OCI-LY3 (cell line): ENCODE data around the gene TCTN2.

Experiments used
- H2AFZ ChIP-seq: fragments of 200-600, 300-600 bp; shearing (Covaris generic); 2 replicates; pipeline ENCODE4 v1.6.0; 2014; ENCODE audit warnings: antibody characterized with exemption, low read depth, low read length
- H3K27ac ChIP-seq: fragments of 200-600, 300-600 bp; sonication (generic); 2 replicates; pipeline ENCODE4 v1.5.1; 2014; ENCODE audit warnings: mild to moderate bottlenecking, low read length, moderate library complexity, mixed read lengths
- H3K27me3 ChIP-seq: fragments of 200-600, 300-600 bp; sonication (generic); 2 replicates; pipeline ENCODE4 v1.6.1; 2014; ENCODE audit warnings: low read depth, low read length, mixed read lengths
- H3K36me3 ChIP-seq: fragments of 200-600, 300-600 bp; sonication (generic); replicated peaks from 2 replicates; pipeline ENCODE3; 2014; ENCODE audit warnings: low read depth, low read length, mixed read lengths
- H3K4me1 ChIP-seq: fragments of 300-600, 200-600 bp; sonication (generic); 2 replicates; pipeline ENCODE4 v1.6.1; 2014; ENCODE audit warnings: low read length, mixed read lengths
- H3K4me2 ChIP-seq: fragments of 200-600, 300-600 bp; sonication (generic); 2 replicates; pipeline ENCODE4 v1.6.1; 2014; ENCODE audit warnings: low read length, mixed read lengths
- H3K4me3 ChIP-seq: fragments of 300-600, 200-600 bp; sonication (generic); 2 replicates; pipeline ENCODE4 v1.5.1; 2014; ENCODE audit warnings: antibody characterized with exemption, mild to moderate bottlenecking, low read length, moderate library complexity
- H3K79me2 ChIP-seq: fragments of 300-600, 200-600 bp; shearing (Covaris generic); 2 replicates; pipeline ENCODE4 v1.6.1; 2014; ENCODE audit warnings: mild to moderate bottlenecking, low read length, mixed read lengths
- H3K9ac ChIP-seq: fragments of 300-600, 200-600 bp; shearing (Covaris generic); 2 replicates; pipeline ENCODE4 v1.6.0; 2014; ENCODE audit warnings: mild to moderate bottlenecking, low read length, moderate library complexity
- H3K9me3 ChIP-seq: fragments of 200-600, 300-600 bp; shearing (Covaris generic); 2 replicates; pipeline ENCODE4 v1.6.1; 2014; ENCODE audit warnings: low read length, mixed read lengths; ENCODE audit not compliant: insufficient read depth
- H4K20me1 ChIP-seq: fragments of 200-600, 300-600 bp; sonication (generic); 2 replicates; pipeline ENCODE4 v1.6.1; 2016; ENCODE audit warnings: low read length, mixed read lengths; ENCODE audit not compliant: insufficient read depth
- EZH2phosphoT487 ChIP-seq: fragments of 200-600 bp; shearing (Covaris generic); IDR thresholded peaks from 2 replicates; pipeline ENCODE4 v1.6.1; 2018; ENCODE audit warnings: antibody characterized with exemption, mixed run types, low read depth
- TF ChIP-seq, protein P1 (sequence below): fragments of 200-600, 300-600 bp; sonication (generic); IDR thresholded peaks from 2 replicates; pipeline ENCODE4 v1.5.1; 2014; ENCODE audit warnings: antibody characterized with exemption, low read length, low read depth

Gene TCTN2

DNA sequence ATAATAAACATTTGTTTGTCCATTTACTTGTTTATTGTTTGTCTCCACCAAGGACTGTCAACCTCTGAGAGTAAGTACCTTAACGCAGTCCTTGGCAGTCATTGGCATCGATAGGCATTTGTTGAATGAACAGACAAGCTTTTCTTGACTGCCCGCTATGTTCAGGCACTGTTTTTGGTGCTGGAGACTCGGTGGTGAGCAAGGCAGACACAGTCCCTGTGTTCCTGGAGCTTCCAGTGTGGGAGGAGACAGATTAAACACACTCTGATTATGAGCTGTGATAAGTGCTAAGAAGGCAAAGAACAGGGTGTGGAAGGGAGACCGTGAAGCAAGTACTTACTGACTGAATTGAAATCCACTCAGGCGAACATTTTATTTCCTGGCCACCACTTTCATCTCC is 42.5 kb downstream of the TCTN2 start:
- Histone ChIP-seq H3K4me1 (peaks cover 26% of the 10 kb centered on the region), H3K27me3 (no peaks in the 10 kb centered on the region), H3K9me3 (no peaks in the 10 kb centered on the region), H3K27ac (no peak overlapping the region), H4K20me1 (peaks cover 10% of the 10 kb centered on the region), H3K4me3 (peak overlapping the region; percentile 98), H3K4me2 (peak overlapping the region; percentile 92), H3K36me3 (no peaks in the 10 kb centered on the region), H2AFZ (no peak overlapping the region), H3K79me2 (peaks cover 25% of the 10 kb centered on the region), H3K9ac (peak overlapping the region; percentile 80; the same call in 1 of the 2 replicates)
- no peak for TF ChIP-seq EZH2phosphoT487
- TF ChIP-seq, protein P1, sequence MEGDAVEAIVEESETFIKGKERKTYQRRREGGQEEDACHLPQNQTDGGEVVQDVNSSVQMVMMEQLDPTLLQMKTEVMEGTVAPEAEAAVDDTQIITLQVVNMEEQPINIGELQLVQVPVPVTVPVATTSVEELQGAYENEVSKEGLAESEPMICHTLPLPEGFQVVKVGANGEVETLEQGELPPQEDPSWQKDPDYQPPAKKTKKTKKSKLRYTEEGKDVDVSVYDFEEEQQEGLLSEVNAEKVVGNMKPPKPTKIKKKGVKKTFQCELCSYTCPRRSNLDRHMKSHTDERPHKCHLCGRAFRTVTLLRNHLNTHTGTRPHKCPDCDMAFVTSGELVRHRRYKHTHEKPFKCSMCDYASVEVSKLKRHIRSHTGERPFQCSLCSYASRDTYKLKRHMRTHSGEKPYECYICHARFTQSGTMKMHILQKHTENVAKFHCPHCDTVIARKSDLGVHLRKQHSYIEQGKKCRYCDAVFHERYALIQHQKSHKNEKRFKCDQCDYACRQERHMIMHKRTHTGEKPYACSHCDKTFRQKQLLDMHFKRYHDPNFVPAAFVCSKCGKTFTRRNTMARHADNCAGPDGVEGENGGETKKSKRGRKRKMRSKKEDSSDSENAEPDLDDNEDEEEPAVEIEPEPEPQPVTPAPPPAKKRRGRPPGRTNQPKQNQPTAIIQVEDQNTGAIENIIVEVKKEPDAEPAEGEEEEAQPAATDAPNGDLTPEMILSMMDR = no peak

DNA sequence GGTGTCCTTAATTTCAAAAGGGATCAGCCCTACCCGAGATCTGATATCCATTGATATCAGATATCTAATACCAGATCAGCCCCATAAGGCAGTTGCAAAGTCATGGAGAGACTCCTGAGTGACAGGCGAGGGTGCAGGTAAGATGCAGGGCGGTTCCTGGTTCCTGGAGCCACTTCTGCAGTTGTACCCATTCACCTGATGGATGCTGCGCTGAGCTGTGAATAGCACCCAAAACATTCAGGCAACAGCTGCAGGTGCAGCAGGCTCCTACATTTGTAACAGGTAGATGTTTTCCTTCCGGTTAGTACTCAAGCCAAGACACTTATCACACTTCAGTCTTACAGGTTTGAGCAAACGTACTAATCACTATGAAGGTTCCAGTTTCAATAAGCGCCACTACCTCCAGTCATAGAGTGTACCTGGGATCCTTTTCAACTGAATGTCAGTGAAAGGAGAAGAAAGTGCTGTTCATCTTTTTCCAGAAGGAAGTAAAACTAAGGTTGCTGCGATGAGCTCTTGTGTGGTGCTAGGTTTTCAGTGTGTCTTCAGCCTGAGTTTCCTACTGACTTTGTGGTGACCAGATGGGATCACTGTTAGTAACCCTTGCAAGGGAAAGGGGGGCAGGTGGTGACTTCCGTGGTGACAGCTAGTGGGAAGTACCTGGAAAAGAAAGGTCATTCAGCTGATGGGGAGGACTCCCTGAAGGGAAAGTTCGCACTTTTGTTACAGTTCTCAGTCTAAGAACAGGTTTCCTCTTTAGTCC is 43.1 kb downstream of the TCTN2 start:
- Histone ChIP-seq H4K20me1 (peaks cover 10% of the 10 kb centered on the region), H3K79me2 (peaks cover 25% of the 10 kb centered on the region), H3K9ac (peak overlapping the region; percentile 80; the same call in 1 of the 2 replicates), H2AFZ (no peak overlapping the region), H3K4me1 (peaks cover 26% of the 10 kb centered on the region), H3K4me3 (peak overlapping the region; percentile 98), H3K4me2 (peak overlapping the region; percentile 92), H3K9me3 (no peaks in the 10 kb centered on the region), H3K27me3 (no peaks in the 10 kb centered on the region), H3K36me3 (no peaks in the 10 kb centered on the region), H3K27ac (peak overlapping the region; percentile 61)
- TF ChIP-seq, protein P1 = no peak
- no peak for TF ChIP-seq EZH2phosphoT487

DNA sequence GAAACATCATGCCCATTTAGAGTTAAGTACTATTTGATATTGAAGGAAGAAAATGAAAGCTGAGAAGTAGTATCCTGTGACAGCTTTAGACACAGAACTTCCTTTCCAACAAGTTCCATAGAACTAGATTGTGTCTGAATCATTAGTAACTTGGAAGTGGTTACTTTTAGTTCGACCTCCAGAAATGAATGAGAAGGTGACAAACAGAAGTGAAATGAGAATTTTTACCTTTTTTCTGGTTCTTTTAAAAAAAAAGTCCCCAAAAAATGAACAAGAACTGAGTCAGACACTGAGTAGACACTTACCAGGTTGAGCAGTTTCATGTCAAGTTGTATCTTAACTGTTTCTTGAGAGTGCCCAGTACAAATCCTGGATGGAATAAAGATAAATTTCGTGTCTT is 44.3 kb downstream of the TCTN2 start:
- Histone ChIP-seq H3K4me2 (peak overlapping the region; percentile 31), H3K9me3 (no peaks in the 10 kb centered on the region), H3K27me3 (no peaks in the 10 kb centered on the region), H3K4me3 (no peak overlapping the region), H3K79me2 (peaks cover 25% of the 10 kb centered on the region), H3K27ac (peak overlapping the region; percentile 6), H3K4me1 (peaks cover 26% of the 10 kb centered on the region), H4K20me1 (peaks cover 10% of the 10 kb centered on the region), H2AFZ (no peak overlapping the region), H3K36me3 (no peaks in the 10 kb centered on the region), H3K9ac (no peak overlapping the region)
- TF ChIP-seq, protein P1 = no peak
- no peak for TF ChIP-seq EZH2phosphoT487

DNA sequence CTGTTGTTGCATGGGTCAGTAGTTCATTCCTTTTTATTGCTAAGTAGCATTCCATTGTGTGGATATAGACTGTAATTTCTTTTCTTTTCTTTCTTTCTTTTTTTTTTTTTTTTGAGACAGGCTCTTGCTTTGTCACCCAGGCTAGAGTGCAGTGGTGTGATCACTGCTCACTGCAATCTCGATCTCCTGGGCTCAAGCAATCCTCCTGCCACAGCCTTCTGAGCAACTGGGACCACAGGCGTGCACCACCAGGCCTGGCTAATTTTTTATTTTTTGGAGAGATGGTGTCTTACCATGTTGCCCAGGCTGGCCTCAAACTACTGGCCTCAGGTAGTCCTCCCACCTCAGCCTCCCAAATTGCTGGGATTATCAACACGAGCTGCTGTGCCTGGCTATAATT is 46.4 kb downstream of the TCTN2 start:
- Histone ChIP-seq H3K9me3 (no peaks in the 10 kb centered on the region), H3K79me2 (peaks cover 23% of the 10 kb centered on the region), H2AFZ (no peak overlapping the region), H3K4me2 (no peak overlapping the region), H3K4me1 (peaks cover 26% of the 10 kb centered on the region), H3K27ac (no peak overlapping the region), H3K9ac (no peak overlapping the region), H3K4me3 (no peak overlapping the region), H4K20me1 (peaks cover 10% of the 10 kb centered on the region), H3K36me3 (peaks cover 5% of the 10 kb centered on the region), H3K27me3 (no peaks in the 10 kb centered on the region)
- TF ChIP-seq, protein P1 = no peak
- TF ChIP-seq EZH2phosphoT487 = no peak
